Keratinocyte (primary cell): ENCODE measurements around the gene RPS25. TPM values are rescaled to one million over a fixed set of nuclear protein-coding genes. Genes with fewer than 3 reads are reported as not detected.

Source experiments
- DNase-seq: peaks from one replicate; pipeline ENCODE4 v3.0.0-alpha.2; 2011; ENCODE audit warnings: low read depth, missing footprints, low spot score
- FAIRE-seq: peaks from 2 replicates; lab custom pipeline; 2011; peaks lifted over from hg19 to GRCh38; lab: Jason Lieb, UNC
- H2AFZ ChIP-seq: 2 replicates; pipeline ENCODE4 v1.6.0; 2012; ENCODE audit warnings: low read length, control low read depth, inconsistent platforms; ENCODE audit not compliant: control insufficient read depth
- H3K27ac ChIP-seq: 2 replicates; pipeline ENCODE4 v1.5.1; 2011; ENCODE audit warnings: low read length; ENCODE audit not compliant: control insufficient read depth, insufficient read depth
- H3K27me3 ChIP-seq: 3 replicates; pipeline ENCODE4 v1.6.0; 2011; ENCODE audit warnings: low read length; ENCODE audit not compliant: control insufficient read depth, insufficient read depth; ENCODE audit errors: extremely low read depth
- H3K36me3 ChIP-seq, 2 experiments: 2 replicates in 1 of 2; 3 replicates in 1 of 2; pipeline ENCODE4 v1.5.1; 2011; ENCODE audit warnings: low read length in 2 of 2, mild to moderate bottlenecking in 1 of 2; ENCODE audit not compliant: control insufficient read depth in 2 of 2, insufficient read depth in 2 of 2; ENCODE audit errors: extremely low read depth in 1 of 2
- H3K4me1 ChIP-seq: 3 replicates; pipeline ENCODE4 v1.5.1; 2011; ENCODE audit warnings: low read length; ENCODE audit not compliant: control insufficient read depth, insufficient read depth; ENCODE audit errors: extremely low read depth
- H3K4me2 ChIP-seq: 3 replicates; pipeline ENCODE4 v1.6.0; 2011; ENCODE audit warnings: low read depth, low read length; ENCODE audit not compliant: control insufficient read depth, insufficient read depth; ENCODE audit errors: extremely low read depth
- H3K4me3 ChIP-seq, 3 experiments: fragments of 200-600 bp in 1 of 3; sonication (generic) in 1 of 3; 2 replicates in 2 of 3; 3 replicates in 1 of 3; pipeline ENCODE4 v1.5.1; 2011 to 2016; ENCODE audit warnings: low read length in 3 of 3, mild to moderate bottlenecking in 3 of 3, control low read depth in 2 of 3, inconsistent platforms in 1 of 3, low read depth in 1 of 3, mixed read lengths in 1 of 3, mixed run types in 1 of 3, moderate library complexity in 1 of 3; ENCODE audit not compliant: control insufficient read depth in 2 of 3, insufficient read depth in 2 of 3; ENCODE audit errors: extremely low read depth in 1 of 3
- H3K79me2 ChIP-seq: 2 replicates; pipeline ENCODE4 v1.6.0; 2012; ENCODE audit warnings: low read length; ENCODE audit not compliant: control insufficient read depth, insufficient read depth
- H3K9ac ChIP-seq: 3 replicates; pipeline ENCODE4 v1.6.0; 2011; ENCODE audit warnings: low read length; ENCODE audit not compliant: control insufficient read depth, insufficient read depth; ENCODE audit errors: extremely low read depth
- H3K9me1 ChIP-seq: 3 replicates; pipeline ENCODE4 v1.6.0; 2011; ENCODE audit warnings: low read length; ENCODE audit not compliant: control insufficient read depth, insufficient read depth; ENCODE audit errors: extremely low read depth
- H3K9me3 ChIP-seq: 2 replicates; pipeline ENCODE4 v1.5.1; 2012; ENCODE audit warnings: low read depth, low read length; ENCODE audit not compliant: control insufficient read depth
- H4K20me1 ChIP-seq: 3 replicates; pipeline ENCODE4 v1.6.0; 2011; ENCODE audit warnings: low read length; ENCODE audit not compliant: control insufficient read depth, insufficient read depth; ENCODE audit errors: extremely low read depth
- CTCF ChIP-seq, 3 experiments: IDR thresholded peaks in 1 of 3; conservative IDR thresholded peaks in 1 of 3; optimal IDR thresholded peaks in 1 of 3; 2 replicates in 2 of 3; 3 replicates in 1 of 3; pipeline versions ENCODE3 to v1.5.1; 2011; ENCODE audit warnings: low read length in 3 of 3, mild to moderate bottlenecking in 3 of 3, moderate library complexity in 2 of 3, control low read depth in 1 of 3, inconsistent platforms in 1 of 3; ENCODE audit not compliant: insufficient read depth in 2 of 3; ENCODE audit errors: extremely low read depth in 1 of 3
- EZH2 ChIP-seq: IDR thresholded peaks from one replicate; pipeline ENCODE4 v1.6.1; 2012; ENCODE audit warnings: inconsistent platforms, mild to moderate bottlenecking, low read length, moderate library complexity
- dilution Hi-C: fragments of 300-500 bp; cut with MboI; formaldehyde crosslinking; loops from one replicate; pipeline ENCODE4 v1.7.0; 2020; ENCODE audit warnings: low sequenced_read_pairs; ENCODE audit not compliant: extremely low pct_ligation_motif_present
- polyA plus RNA-seq, 5 experiments: library from polyadenylated mRNA; depleted of rRNA in 3 of 5; stranded (reverse) in 3 of 5; stranded (forward) in 1 of 5; unstranded in 1 of 5; fragments of >200 nt; gene quantifications; 1 replicate in 1 of 5; 2 replicates in 3 of 5; 3 replicates in 1 of 5; pipeline versions ENCODE4 v1.2.1 to v1.2.3, GENCODE V29; 2011 to 2012; ENCODE audit warnings: missing spikeins in 2 of 5, low read depth in 1 of 5, low replicate concordance in 1 of 5

RPS25 gene
- polyA plus RNA-seq, 1 donor (not counting 4 experiments of a cell fraction or from before 2014, with no cell fraction given), result 978 TPM

- no peak overlapping the region for H2AFZ ChIP-seq
- H3K4me1 ChIP-seq, result peaks cover 12% of the 10 kb centered on the region
- dilution Hi-C loops, result no loop called here
- H3K9me3 ChIP-seq, result no peaks in the 10 kb centered on the region
- no peak overlapping the region for H3K4me2 ChIP-seq
- TF ChIP-seq EZH2 (no peak), CTCF (optimal IDR thresholded peaks at IDR 0.05 in 1 of 3, IDR thresholded peaks at IDR 0.05 in 1 of 3, conservative IDR thresholded peaks at IDR 0.05 in 1 of 3; ENCODE audit: extremely low read depth in 1 of 3, insufficient read depth in 2 of 3, low read length in 3 of 3) (no peak)
- H3K27ac ChIP-seq, result no peak overlapping the region
- H3K9me1 ChIP-seq, result no peaks in the 10 kb centered on the region
- H4K20me1 ChIP-seq, result peaks cover 2% of the 10 kb centered on the region
- H3K9ac ChIP-seq, result no peak overlapping the region
- H3K79me2 ChIP-seq, result peaks cover 38% of the 10 kb centered on the region
- H3K27me3 ChIP-seq, result no peaks in the 10 kb centered on the region
- H3K36me3 ChIP-seq, result peaks cover 25 to 47% of the 10 kb centered on the region in 2 experiments
- DNase-seq (no peak), FAIRE-seq (no peak)
- H3K4me3 ChIP-seq, result no peak overlapping the region
These were observed 3.8 kb downstream of the RPS25 start for GRCh38 chr11:119014209-119014924.

DNA sequence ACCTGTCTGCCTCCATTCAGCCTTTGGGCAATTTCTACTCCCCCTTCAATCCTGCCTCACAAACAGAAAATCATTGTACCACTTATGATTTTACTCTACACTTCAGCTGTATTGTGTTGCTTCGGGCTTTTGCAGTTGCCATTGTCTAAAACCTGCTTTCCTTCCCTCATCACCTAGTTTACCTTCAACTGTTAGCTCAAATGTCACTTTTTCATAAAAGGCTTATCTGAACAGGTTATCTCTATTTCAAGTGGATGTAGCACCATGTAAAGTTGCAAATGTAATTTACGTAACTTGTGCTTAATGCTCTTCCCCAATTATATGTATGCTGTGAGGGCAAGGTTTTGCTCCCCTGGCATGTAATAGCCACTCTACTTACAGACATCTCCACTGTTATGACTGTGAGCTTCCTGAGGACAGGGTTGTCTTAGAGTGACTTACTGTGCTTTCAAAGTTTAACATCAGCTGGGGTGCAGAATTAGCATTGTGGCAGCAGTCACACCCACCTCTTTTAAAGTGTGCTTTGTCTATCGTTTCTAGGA lies 5.4 kb downstream of the RPS25 start:
- H3K36me3 ChIP-seq, result peaks cover 26 to 47% of the 10 kb centered on the region in 2 experiments

More for the DNA sequence above, 5.4 kb downstream of the RPS25 start:
- TF ChIP-seq EZH2 (no peak), CTCF (optimal IDR thresholded peaks at IDR 0.05 in 1 of 3, IDR thresholded peaks at IDR 0.05 in 1 of 3, conservative IDR thresholded peaks at IDR 0.05 in 1 of 3; ENCODE audit: extremely low read depth in 1 of 3, insufficient read depth in 2 of 3, low read length in 3 of 3) (no peak)
- Histone ChIP-seq H2AFZ (no peak overlapping the region), H3K9me1 (no peaks in the 10 kb centered on the region), H3K27me3 (no peaks in the 10 kb centered on the region), H3K4me1 (peaks cover 12% of the 10 kb centered on the region), H4K20me1 (peaks cover 2% of the 10 kb centered on the region), H3K9ac (no peak overlapping the region), H3K79me2 (peaks cover 25% of the 10 kb centered on the region), H3K4me2 (no peak overlapping the region), H3K27ac (no peak overlapping the region), H3K9me3 (no peaks in the 10 kb centered on the region), H3K4me3 (no peak overlapping the region)
- dilution Hi-C loops, result no loop called here
- FAIRE-seq (no peak), DNase-seq (no peak)
